Amygdala (tissue), 56 donors: ENCODE results near the gene ZDHHC11B.
"Not testable (repeated sequence)": the region's sequence is repeated elsewhere in the genome, so short reads cannot be mapped to it uniquely, and the experiment has no call there.

Experiments used
- DNase-seq, 56 donors: peaks; one replicate each; lab custom pipeline; 2025; lab: John Stamatoyannopoulos, UW

The ZDHHC11B gene

GRCh38 chr5:785181-785705 is 714 bp upstream of the ZDHHC11B start:
- peak in 1 of 56 donors; percentile 43 for DNase-seq

- peak in 10 of 56 donors; percentile 26 to 75 (median 57) for DNase-seq
Observed at GRCh38 chr5:783881-784427, 575 bp downstream of the ZDHHC11B start.

- DNase-seq, result not testable (repeated sequence)
Observed at GRCh38 chr5:783049-783802, 1.3 kb downstream of the ZDHHC11B start.

- DNase-seq, result not testable (repeated sequence)
Observed at GRCh38 chr5:782356-782755, 2.2 kb downstream of the ZDHHC11B start.

- DNase-seq, result not testable (repeated sequence)
Observed at GRCh38 chr5:780571-780970, 4.0 kb downstream of the ZDHHC11B start.

- DNase-seq, result not testable (repeated sequence)
Observed at GRCh38 chr5:778967-779366, 5.6 kb downstream of the ZDHHC11B start.

- not testable (repeated sequence) for DNase-seq
Observed at GRCh38 chr5:778421-778820, 6.1 kb downstream of the ZDHHC11B start.

GRCh38 chr5:777756-778161 is 6.8 kb downstream of the ZDHHC11B start:
- DNase-seq, result no peak

- no peak for DNase-seq
Observed at GRCh38 chr5:776862-777711, 7.4 kb downstream of the ZDHHC11B start.

GRCh38 chr5:775961-776861 is 8.3 kb downstream of the ZDHHC11B start:
- no peak for DNase-seq

- peak in 1 of 56 donors; percentile 36 for DNase-seq
Observed at GRCh38 chr5:775595-775960, 9.0 kb downstream of the ZDHHC11B start.

- not testable (repeated sequence) for DNase-seq
Observed at GRCh38 chr5:774854-775505, 9.5 kb downstream of the ZDHHC11B start.

- DNase-seq, result not testable (repeated sequence)
Observed at GRCh38 chr5:774304-774703, 10.2 kb downstream of the ZDHHC11B start.

GRCh38 chr5:773517-774264 is 10.8 kb downstream of the ZDHHC11B start:
- DNase-seq, result no peak

- peak in 2 of 56 donors; percentile 41 to 49 for DNase-seq
Observed at GRCh38 chr5:772931-773330, 11.6 kb downstream of the ZDHHC11B start.

- DNase-seq, result not testable (repeated sequence)
Observed at GRCh38 chr5:772547-772890, 12.0 kb downstream of the ZDHHC11B start.

GRCh38 chr5:771841-772546 is 12.5 kb downstream of the ZDHHC11B start:
- DNase-seq, result not testable (repeated sequence)
